ENCODE data around the gene RHEBL1.
A peak's percentile ranks its signal among the peaks of the same experiment; 100 is the strongest.
"Not testable (repeated sequence)": the region's sequence is repeated elsewhere in the genome, so short reads cannot be mapped to it uniquely, and the experiment has no call there.

RHEBL1 gene

DNA sequence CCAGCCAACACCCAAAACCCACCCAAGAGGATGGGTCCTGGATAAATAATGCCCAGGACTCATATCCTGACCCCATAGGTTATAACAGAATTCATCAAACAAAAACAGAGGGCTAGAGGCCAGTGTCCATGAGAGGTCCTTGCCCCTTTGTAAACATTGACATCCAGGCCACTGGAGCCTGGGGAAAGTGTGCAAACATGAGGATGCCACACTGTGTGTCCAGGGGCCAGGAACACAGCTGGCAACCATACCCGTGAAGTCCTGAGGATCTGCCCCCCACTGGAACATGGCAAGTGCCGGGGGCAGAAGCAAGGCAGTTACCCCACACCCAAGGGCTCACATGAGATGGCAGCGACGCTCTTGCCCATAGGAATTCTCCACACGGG lies 5.0 kb downstream of the RHEBL1 start:
- Histone ChIP-seq H3K36me3 (ENCODE audit: control insufficient read depth, insufficient read depth, low read length) (peaks cover 4% of the 10 kb centered on the region), H3K27me3 (replicated peaks; ENCODE audit: control insufficient read depth, insufficient read depth, low read length) (no peaks in the 10 kb centered on the region), H3K4me3 (replicated peaks; ENCODE audit: low read depth, low read length) (no peak overlapping the region)
- TF ChIP-seq, protein P1, sequence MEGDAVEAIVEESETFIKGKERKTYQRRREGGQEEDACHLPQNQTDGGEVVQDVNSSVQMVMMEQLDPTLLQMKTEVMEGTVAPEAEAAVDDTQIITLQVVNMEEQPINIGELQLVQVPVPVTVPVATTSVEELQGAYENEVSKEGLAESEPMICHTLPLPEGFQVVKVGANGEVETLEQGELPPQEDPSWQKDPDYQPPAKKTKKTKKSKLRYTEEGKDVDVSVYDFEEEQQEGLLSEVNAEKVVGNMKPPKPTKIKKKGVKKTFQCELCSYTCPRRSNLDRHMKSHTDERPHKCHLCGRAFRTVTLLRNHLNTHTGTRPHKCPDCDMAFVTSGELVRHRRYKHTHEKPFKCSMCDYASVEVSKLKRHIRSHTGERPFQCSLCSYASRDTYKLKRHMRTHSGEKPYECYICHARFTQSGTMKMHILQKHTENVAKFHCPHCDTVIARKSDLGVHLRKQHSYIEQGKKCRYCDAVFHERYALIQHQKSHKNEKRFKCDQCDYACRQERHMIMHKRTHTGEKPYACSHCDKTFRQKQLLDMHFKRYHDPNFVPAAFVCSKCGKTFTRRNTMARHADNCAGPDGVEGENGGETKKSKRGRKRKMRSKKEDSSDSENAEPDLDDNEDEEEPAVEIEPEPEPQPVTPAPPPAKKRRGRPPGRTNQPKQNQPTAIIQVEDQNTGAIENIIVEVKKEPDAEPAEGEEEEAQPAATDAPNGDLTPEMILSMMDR (IDR thresholded peaks at IDR 0.05; ENCODE audit: insufficient read depth, low read length, poor library complexity, severe bottlenecking) = no peak
- no peak for DNase-seq (ENCODE audit: extremely low read depth, insufficient read length)

DNA sequence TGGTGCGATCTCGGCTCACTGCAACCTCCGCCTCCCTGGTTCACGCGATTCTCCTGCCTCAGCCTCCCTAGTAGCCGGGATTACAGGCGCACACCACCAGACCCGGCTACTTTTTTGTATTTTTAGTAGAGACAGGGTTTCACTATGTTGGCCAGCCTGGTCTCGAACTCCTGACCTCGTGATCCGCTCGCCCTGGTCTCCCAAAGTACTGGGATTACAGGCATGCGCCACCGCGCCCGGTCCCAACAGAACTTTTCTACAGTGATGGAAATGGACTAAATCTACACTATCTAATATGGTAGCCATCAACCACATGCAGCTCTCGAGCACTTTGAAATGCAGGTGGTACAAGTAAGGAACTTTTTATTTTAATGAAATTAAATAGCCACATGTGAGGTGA lies 7.9 kb downstream of the RHEBL1 start:
- not testable (repeated sequence) for H3K4me3 ChIP-seq (replicated peaks; ENCODE audit: low read depth, low read length); H3K36me3 ChIP-seq (ENCODE audit: control insufficient read depth, insufficient read depth, low read length); DNase-seq (ENCODE audit: extremely low read depth, insufficient read length); H3K27me3 ChIP-seq (replicated peaks; ENCODE audit: control insufficient read depth, insufficient read depth, low read length)

DNA sequence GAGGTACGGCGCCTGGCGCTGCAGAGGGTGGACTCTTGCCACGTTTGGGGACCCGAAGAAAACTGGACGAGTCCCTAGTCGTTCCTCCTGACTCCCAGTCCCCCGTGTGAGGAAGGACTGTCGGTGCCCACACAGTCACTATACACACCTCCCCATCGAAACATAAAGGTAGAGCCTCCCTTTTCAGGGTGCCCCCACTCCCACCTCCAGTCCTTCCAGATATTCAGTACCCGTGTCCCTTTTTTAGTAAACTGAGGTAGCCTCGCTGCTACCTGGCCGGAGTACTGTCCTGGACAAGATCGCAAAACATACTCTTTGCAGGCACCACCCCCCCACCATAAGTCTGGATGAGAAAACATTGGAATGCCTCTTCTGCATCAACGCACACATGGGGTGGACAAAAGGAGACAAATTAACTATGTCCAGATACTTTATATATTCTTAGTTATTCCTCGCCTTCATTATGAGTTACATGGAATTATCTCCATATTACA lies 8.6 kb downstream of the RHEBL1 start:
- TF ChIP-seq, protein P1 (IDR thresholded peaks at IDR 0.05; ENCODE audit: insufficient read depth, low read length, poor library complexity, severe bottlenecking) = no peak
- no peak for DNase-seq (ENCODE audit: extremely low read depth, insufficient read length)
- H3K36me3 ChIP-seq (ENCODE audit: control insufficient read depth, insufficient read depth, low read length) = peaks cover 1% of the 10 kb centered on the region
- no peaks in the 10 kb centered on the region for H3K27me3 ChIP-seq (replicated peaks; ENCODE audit: control insufficient read depth, insufficient read depth, low read length)
- peak overlapping the region; percentile 70 for H3K4me3 ChIP-seq (replicated peaks; ENCODE audit: low read depth, low read length)

DNA sequence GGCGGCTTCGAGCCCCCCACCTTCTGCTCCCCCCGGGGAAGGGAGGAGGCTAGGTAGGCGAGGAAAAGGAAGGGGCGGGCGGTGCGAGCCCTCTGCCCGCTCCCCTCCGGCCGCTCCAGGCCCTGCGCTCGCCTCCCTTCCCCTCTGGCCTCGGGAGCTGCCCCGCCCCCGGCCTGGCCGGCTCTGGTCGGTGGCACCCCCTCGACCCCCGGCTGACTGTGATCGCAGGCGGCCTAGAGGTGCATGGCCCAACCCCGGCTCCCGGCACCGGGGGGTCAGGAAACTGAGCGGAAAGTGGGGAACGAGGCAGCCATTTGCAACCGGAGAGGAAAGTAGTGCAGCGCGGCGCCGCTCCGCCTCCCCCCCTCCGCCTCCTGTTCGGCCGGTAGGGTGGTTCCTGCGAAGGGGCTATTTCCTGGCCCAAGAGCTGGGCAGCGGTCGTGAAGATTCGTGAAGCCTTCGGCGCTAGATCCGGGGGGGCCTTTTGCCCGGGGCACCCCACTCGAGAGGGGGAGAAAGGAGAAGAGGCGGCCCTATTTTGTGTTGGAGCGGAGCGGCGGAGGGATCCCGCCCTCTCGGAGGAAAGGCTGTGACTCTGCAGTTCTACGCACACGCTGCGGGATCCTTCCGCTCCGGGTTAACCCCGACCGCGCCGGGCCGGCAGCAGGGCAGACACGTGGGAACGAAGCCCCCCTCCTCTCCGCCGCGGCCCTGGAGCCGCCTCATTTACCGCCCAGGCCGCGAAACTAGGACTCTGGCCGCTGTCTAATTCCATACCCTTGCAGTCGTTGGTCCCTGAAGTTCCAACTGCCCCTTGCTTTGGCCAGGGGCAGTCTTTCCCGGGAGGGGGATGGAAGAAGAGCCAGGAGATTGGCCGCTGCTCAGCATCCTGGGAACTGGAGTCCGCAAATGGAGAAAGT lies 9.3 kb downstream of the RHEBL1 start, which contains the start of gene KMT2D:
TSS of gene KMT2D (minus strand) at position 558 of the 920 bp plus-strand sequence. CDS start 5,470 bp downstream, outside the sequence.
- H3K4me3 ChIP-seq (replicated peaks; ENCODE audit: low read depth, low read length) = peak within 1 kb of the TSS; percentile 70
- DNase-seq (ENCODE audit: extremely low read depth, insufficient read length) = peak; percentile 97
- TF ChIP-seq, protein P1 (IDR thresholded peaks at IDR 0.05; ENCODE audit: insufficient read depth, low read length, poor library complexity, severe bottlenecking) = no peak
- H3K36me3 ChIP-seq (ENCODE audit: control insufficient read depth, insufficient read depth, low read length) = peaks cover 1% of the 10 kb centered on the region
- H3K27me3 ChIP-seq (replicated peaks; ENCODE audit: control insufficient read depth, insufficient read depth, low read length) = no peaks in the 10 kb centered on the region

DNA sequence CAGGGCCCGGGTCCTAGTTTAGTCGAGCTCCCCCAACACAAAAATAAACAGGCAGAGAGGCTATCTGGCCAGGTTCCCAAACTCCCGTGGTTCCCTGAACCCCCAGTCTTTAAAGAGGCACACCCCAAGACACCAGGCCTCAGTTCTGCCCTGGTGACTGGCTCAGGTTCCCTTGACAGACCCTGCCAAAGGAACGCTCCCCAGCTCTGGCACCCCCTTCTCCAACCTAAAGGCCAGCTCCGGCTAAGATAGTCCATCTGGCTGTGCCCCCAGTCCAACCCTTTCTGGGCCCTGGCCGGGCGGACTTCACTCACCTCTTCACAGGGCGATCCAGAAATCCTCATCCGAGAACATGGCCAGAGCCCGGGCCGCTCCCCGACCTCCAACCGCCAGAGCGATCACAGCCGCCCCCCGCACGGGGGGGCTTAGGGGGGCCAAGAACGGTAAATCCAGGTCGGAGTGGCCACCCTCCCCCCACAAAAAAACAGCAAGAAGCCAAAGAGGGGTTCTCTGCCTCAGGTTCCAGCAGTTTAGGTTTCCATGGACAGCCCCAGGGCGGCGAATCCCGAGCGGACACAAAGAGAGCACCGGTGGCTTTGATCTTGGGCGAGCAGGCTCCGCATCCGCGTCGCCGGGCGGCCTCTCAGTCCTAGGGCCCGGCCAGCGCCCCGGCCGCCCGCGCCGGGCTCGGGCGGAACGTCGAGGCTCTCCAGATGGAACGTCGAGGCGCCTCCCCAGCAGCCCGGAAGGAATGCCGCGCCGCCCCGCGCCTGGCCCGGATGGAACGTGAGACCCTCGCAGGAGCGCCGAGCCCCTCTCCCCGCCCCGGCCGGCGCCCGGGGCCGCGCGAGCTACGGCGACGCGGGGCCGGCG lies 10.2 kb downstream of the RHEBL1 start:
- H3K4me3 ChIP-seq (replicated peaks; ENCODE audit: low read depth, low read length) = peak overlapping the region; percentile 70
- TF ChIP-seq, protein P1 (IDR thresholded peaks at IDR 0.05; ENCODE audit: insufficient read depth, low read length, poor library complexity, severe bottlenecking) = no peak
- H3K27me3 ChIP-seq (replicated peaks; ENCODE audit: control insufficient read depth, insufficient read depth, low read length) = no peaks in the 10 kb centered on the region
- H3K36me3 ChIP-seq (ENCODE audit: control insufficient read depth, insufficient read depth, low read length) = peaks cover 2% of the 10 kb centered on the region
- DNase-seq (ENCODE audit: extremely low read depth, insufficient read length) = peak; percentile 54

DNA sequence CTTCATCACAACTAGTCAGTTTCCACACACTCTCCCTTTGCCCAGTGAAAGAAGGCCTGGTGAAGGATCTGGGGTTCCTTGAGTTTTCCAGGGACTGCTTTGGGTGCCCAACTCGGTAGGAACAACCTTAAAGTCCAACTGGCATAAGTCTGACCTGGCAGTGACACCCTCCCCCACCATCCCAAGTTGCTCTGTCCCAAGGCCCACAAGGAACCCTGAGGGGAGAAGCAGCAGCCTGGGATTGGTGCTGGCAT lies 10.8 kb downstream of the RHEBL1 start:
- Histone ChIP-seq H3K36me3 (ENCODE audit: control insufficient read depth, insufficient read depth, low read length) (peaks cover 6% of the 10 kb centered on the region), H3K4me3 (replicated peaks; ENCODE audit: low read depth, low read length) (peak overlapping the region; percentile 70), H3K27me3 (replicated peaks; ENCODE audit: control insufficient read depth, insufficient read depth, low read length) (no peaks in the 10 kb centered on the region)
- TF ChIP-seq, protein P1 (IDR thresholded peaks at IDR 0.05; ENCODE audit: insufficient read depth, low read length, poor library complexity, severe bottlenecking) = no peak
- DNase-seq (ENCODE audit: extremely low read depth, insufficient read length) = no peak
